GM21825 (cell line): ENCODE measurements around the gene KLF1.
A peak's percentile ranks its signal among the peaks of the same experiment; 100 is the strongest.
"Not testable (repeated sequence)": the region's sequence is repeated elsewhere in the genome, so short reads cannot be mapped to it uniquely, and the experiment has no call there.

Experiments used
- ATAC-seq: cut with Tn5 transposase; IDR thresholded peaks from one replicate; pipeline ENCODE4 v1.9.1; 2021; ENCODE audit warnings: mild to moderate bottlenecking, moderate library complexity; ENCODE audit not compliant: unreplicated experiment

Gene KLF1

GRCh38 chr19:12886969-12887747, at the start of gene KLF1:
Gene KLF1, minus strand, starts transcription at chr19:12887201. Its CDS starts 61 bp downstream, at chr19:12887140.
- ATAC-seq: no peak

GRCh38 chr19:12936582-12936981, 49.6 kb upstream of the KLF1 start:
- no peak for ATAC-seq

GRCh38 chr19:12935071-12935470, 48.1 kb upstream of the KLF1 start:
- ATAC-seq: no peak

GRCh38 chr19:12933287-12934072, 46.5 kb upstream of the KLF1 start, which contains the start of gene FARSA:
Gene FARSA, minus strand, starts transcription at chr19:12933711. Its CDS starts 15 bp downstream, at chr19:12933696.
- ATAC-seq: peak; percentile 35

GRCh38 chr19:12932392-12933286, 45.6 kb upstream of the KLF1 start:
- ATAC-seq: no peak

- no peak for ATAC-seq
Observed at GRCh38 chr19:12930002-12930645, 43.1 kb upstream of the KLF1 start.

GRCh38 chr19:12924621-12925310, 37.8 kb upstream of the KLF1 start:
- ATAC-seq: no peak

- no peak for ATAC-seq
Observed at GRCh38 chr19:12922959-12923358, 36.0 kb upstream of the KLF1 start.

GRCh38 chr19:12921047-12921446, 34.0 kb upstream of the KLF1 start:
- ATAC-seq: no peak

GRCh38 chr19:12918253-12918652, 31.3 kb upstream of the KLF1 start:
- ATAC-seq: no peak

- ATAC-seq: not testable (repeated sequence)
Observed at GRCh38 chr19:12915860-12916259, 28.9 kb upstream of the KLF1 start.

GRCh38 chr19:12913851-12914690, 27.1 kb upstream of the KLF1 start:
- ATAC-seq: no peak

- ATAC-seq: no peak
Observed at GRCh38 chr19:12913011-12913561, 26.1 kb upstream of the KLF1 start.

- no peak for ATAC-seq
Observed at GRCh38 chr19:12912571-12912970, 25.6 kb upstream of the KLF1 start.

GRCh38 chr19:12907166-12907565, 20.2 kb upstream of the KLF1 start:
- ATAC-seq: no peak

- peak; percentile 61 for ATAC-seq
Observed at GRCh38 chr19:12899891-12900518, 13.0 kb upstream of the KLF1 start.

- ATAC-seq: no peak
Observed at GRCh38 chr19:12896460-12896859, 9.5 kb upstream of the KLF1 start.

- no peak for ATAC-seq
Observed at GRCh38 chr19:12893582-12893981, 6.6 kb upstream of the KLF1 start.
